NCI-H2196 (cell line): ENCODE measurements around the gene SH3GL3.

Experiments used
- DNase-seq: peaks from one replicate; lab custom pipeline; 2025; ENCODE audit not compliant: unreplicated experiment; lab: John Stamatoyannopoulos, UW

SH3GL3 gene

GRCh38 chr15:83610901-83611685 is 164.0 kb downstream of the SH3GL3 start:
- no peak for DNase-seq

GRCh38 chr15:83612226-83612625 is 165.1 kb downstream of the SH3GL3 start:
- no peak for DNase-seq

GRCh38 chr15:83612898-83613635 is 165.9 kb downstream of the SH3GL3 start:
- DNase-seq = no peak

- no peak for DNase-seq
Measured at GRCh38 chr15:83613714-83614113, 166.6 kb downstream of the SH3GL3 start.

- no peak for DNase-seq
Measured at GRCh38 chr15:83616840-83617239, 169.7 kb downstream of the SH3GL3 start.

- no peak for DNase-seq
Measured at GRCh38 chr15:83626171-83626802, 179.1 kb downstream of the SH3GL3 start.

GRCh38 chr15:83631534-83631933 is 184.4 kb downstream of the SH3GL3 start:
- no peak for DNase-seq

- DNase-seq = no peak
Measured at GRCh38 chr15:83643201-83643600, 196.1 kb downstream of the SH3GL3 start.

- DNase-seq = no peak
Measured at GRCh38 chr15:83644439-83644838, 197.3 kb downstream of the SH3GL3 start.

- DNase-seq = no peak
Measured at GRCh38 chr15:83650831-83651230, 203.7 kb downstream of the SH3GL3 start.

- DNase-seq = no peak
Measured at GRCh38 chr15:83651541-83651940, 204.4 kb downstream of the SH3GL3 start.

- no peak for DNase-seq
Measured at GRCh38 chr15:83652626-83653204, 205.6 kb downstream of the SH3GL3 start.

GRCh38 chr15:83653288-83653638 is 206.1 kb downstream of the SH3GL3 start:
- no peak for DNase-seq

- DNase-seq = no peak
Measured at GRCh38 chr15:83653639-83654378, 206.7 kb downstream of the SH3GL3 start, which contains the start of gene ADAMTSL3. Gene ADAMTSL3 (plus strand): TSS chr15:83654123. CDS start chr15:83655762, 1,639 bp downstream.

- DNase-seq = no peak
Measured at GRCh38 chr15:83654379-83655236, 207.5 kb downstream of the SH3GL3 start.

GRCh38 chr15:83655237-83655616 is 208.1 kb downstream of the SH3GL3 start:
- DNase-seq = no peak

GRCh38 chr15:83656192-83656591 is 209.1 kb downstream of the SH3GL3 start:
- no peak for DNase-seq

GRCh38 chr15:83656943-83657528 is 209.9 kb downstream of the SH3GL3 start:
- no peak for DNase-seq

- DNase-seq = no peak
Measured at GRCh38 chr15:83657549-83657948, 210.4 kb downstream of the SH3GL3 start.
